Measurements from ENCODE around the gene CDH4.

The CDH4 gene

GRCh38 chr20:61514018-61514365, 261.9 kb downstream of the CDH4 start:
- Mint-ChIP-seq H3K27ac (no peak overlapping the region), H3K27me3 (no peaks in the 10 kb centered on the region), H3K9me3 (peaks cover 5 to 7% of the 10 kb centered on the region in 2 donors)

GRCh38 chr20:61514396-61514795, 262.3 kb downstream of the CDH4 start:
- Mint-ChIP-seq H3K4me3 (no peak overlapping the region), H3K9me3 (peaks cover 5 to 7% of the 10 kb centered on the region in 2 donors), H3K27me3 (no peaks in the 10 kb centered on the region)

More at GRCh38 chr20:61514018-61514365, 261.9 kb downstream of the CDH4 start:
- ATAC-seq (replicated peaks) (no peak), DNase-seq (no peak)
- no peaks in the 10 kb centered on the region for H3K36me3 Mint-ChIP-seq
- H3K4me3 Mint-ChIP-seq = no peak overlapping the region
- H3K4me1 Mint-ChIP-seq = no peaks in the 10 kb centered on the region

GRCh38 chr20:61514805-61515505, 262.9 kb downstream of the CDH4 start:
- H3K4me1 Mint-ChIP-seq = no peaks in the 10 kb centered on the region
- H3K27me3 Mint-ChIP-seq = no peaks in the 10 kb centered on the region
- DNase-seq (no peak), ATAC-seq (replicated peaks) (no peak)
- no peak overlapping the region for H3K27ac Mint-ChIP-seq
- H3K4me3 Mint-ChIP-seq = no peak overlapping the region
- peaks cover 5 to 7% of the 10 kb centered on the region in 2 donors for H3K9me3 Mint-ChIP-seq
- H3K36me3 Mint-ChIP-seq = no peaks in the 10 kb centered on the region

More at GRCh38 chr20:61514396-61514795, 262.3 kb downstream of the CDH4 start:
- DNase-seq = no peak
- Mint-ChIP-seq H3K36me3 (no peaks in the 10 kb centered on the region), H3K4me1 (no peaks in the 10 kb centered on the region), H3K27ac (no peak overlapping the region)
- no peak for ATAC-seq (replicated peaks)

GRCh38 chr20:61515922-61516321, 263.9 kb downstream of the CDH4 start:
- Mint-ChIP-seq H3K27ac (no peak overlapping the region), H3K9me3 (peaks cover 5 to 7% of the 10 kb centered on the region in 2 donors), H3K4me3 (no peak overlapping the region), H3K27me3 (no peaks in the 10 kb centered on the region), H3K36me3 (no peaks in the 10 kb centered on the region), H3K4me1 (no peaks in the 10 kb centered on the region)
- DNase-seq = no peak
- no peak for ATAC-seq (replicated peaks)

GRCh38 chr20:61516346-61517208, 264.5 kb downstream of the CDH4 start:
- Mint-ChIP-seq H3K4me1 (no peaks in the 10 kb centered on the region), H3K27me3 (no peaks in the 10 kb centered on the region), H3K27ac (no peak overlapping the region), H3K36me3 (no peaks in the 10 kb centered on the region), H3K9me3 (peaks cover 5 to 7% of the 10 kb centered on the region in 2 donors), H3K4me3 (no peak overlapping the region)
- DNase-seq = no peak
- no peak for ATAC-seq (replicated peaks)

- Mint-ChIP-seq H3K4me1 (no peaks in the 10 kb centered on the region), H3K4me3 (no peak overlapping the region), H3K27ac (no peak overlapping the region), H3K36me3 (no peaks in the 10 kb centered on the region), H3K9me3 (peaks cover 5 to 7% of the 10 kb centered on the region in 2 donors), H3K27me3 (no peaks in the 10 kb centered on the region)
- DNase-seq = no peak
- ATAC-seq (replicated peaks) = no peak
Observed at GRCh38 chr20:61517419-61517818, 265.4 kb downstream of the CDH4 start.

GRCh38 chr20:61518424-61518951, 266.4 kb downstream of the CDH4 start:
- H3K4me3 Mint-ChIP-seq = no peak overlapping the region
- H3K9me3 Mint-ChIP-seq = peaks cover 5 to 7% of the 10 kb centered on the region in 2 donors
- no peak for DNase-seq
- no peaks in the 10 kb centered on the region for H3K27me3 Mint-ChIP-seq
- ATAC-seq (replicated peaks) = no peak
- H3K27ac Mint-ChIP-seq = no peak overlapping the region
- no peaks in the 10 kb centered on the region for H3K4me1 Mint-ChIP-seq
- H3K36me3 Mint-ChIP-seq = no peaks in the 10 kb centered on the region

- no peak for ATAC-seq (replicated peaks)
- peaks cover 5 to 7% of the 10 kb centered on the region in 2 donors for H3K9me3 Mint-ChIP-seq
- H3K27me3 Mint-ChIP-seq = no peaks in the 10 kb centered on the region
- no peak for DNase-seq
- no peak overlapping the region for H3K27ac Mint-ChIP-seq
- no peak overlapping the region for H3K4me3 Mint-ChIP-seq
- H3K36me3 Mint-ChIP-seq = no peaks in the 10 kb centered on the region
- no peaks in the 10 kb centered on the region for H3K4me1 Mint-ChIP-seq
Observed at GRCh38 chr20:61519488-61519887, 267.4 kb downstream of the CDH4 start.

- H3K9me3 Mint-ChIP-seq = peaks cover 5 to 7% of the 10 kb centered on the region in 2 donors
- no peaks in the 10 kb centered on the region for H3K27me3 Mint-ChIP-seq
- no peak overlapping the region for H3K4me3 Mint-ChIP-seq
- H3K27ac Mint-ChIP-seq = no peak overlapping the region
- ATAC-seq (replicated peaks) = no peak
- H3K36me3 Mint-ChIP-seq = no peaks in the 10 kb centered on the region
- no peak for DNase-seq
- H3K4me1 Mint-ChIP-seq = no peaks in the 10 kb centered on the region
Observed at GRCh38 chr20:61520076-61520892, 268.2 kb downstream of the CDH4 start.

GRCh38 chr20:61520893-61521460, 268.9 kb downstream of the CDH4 start:
- H3K27me3 Mint-ChIP-seq = no peaks in the 10 kb centered on the region
- peaks cover 5 to 7% of the 10 kb centered on the region in 2 donors for H3K9me3 Mint-ChIP-seq
- no peaks in the 10 kb centered on the region for H3K36me3 Mint-ChIP-seq
- no peak overlapping the region for H3K27ac Mint-ChIP-seq
- H3K4me1 Mint-ChIP-seq = no peaks in the 10 kb centered on the region
- no peak for DNase-seq
- no peak overlapping the region for H3K4me3 Mint-ChIP-seq
- ATAC-seq (replicated peaks) = no peak

- H3K9me3 Mint-ChIP-seq = peaks cover 5 to 7% of the 10 kb centered on the region in 2 donors
- no peak for ATAC-seq (replicated peaks)
- no peak overlapping the region for H3K4me3 Mint-ChIP-seq
- no peaks in the 10 kb centered on the region for H3K4me1 Mint-ChIP-seq
- H3K27me3 Mint-ChIP-seq = peaks cover 0 to under 1% of the 10 kb centered on the region in 2 donors
- no peak for DNase-seq
- H3K36me3 Mint-ChIP-seq = no peaks in the 10 kb centered on the region
- H3K27ac Mint-ChIP-seq = no peak overlapping the region
Observed at GRCh38 chr20:61521687-61522420, 269.8 kb downstream of the CDH4 start.

- ATAC-seq (replicated peaks) (no peak), DNase-seq (no peak)
- no peaks in the 10 kb centered on the region for H3K36me3 Mint-ChIP-seq
- H3K9me3 Mint-ChIP-seq = peaks cover 7% of the 10 kb centered on the region in 2 donors
- H3K4me1 Mint-ChIP-seq = no peaks in the 10 kb centered on the region
- no peak overlapping the region for H3K4me3 Mint-ChIP-seq
- H3K27me3 Mint-ChIP-seq = peaks cover 0 to 4% of the 10 kb centered on the region in 2 donors
- no peak overlapping the region for H3K27ac Mint-ChIP-seq
Observed at GRCh38 chr20:61522498-61523090, 270.5 kb downstream of the CDH4 start.

GRCh38 chr20:61523145-61523544, 271.1 kb downstream of the CDH4 start:
- no peaks in the 10 kb centered on the region for H3K36me3 Mint-ChIP-seq
- H3K4me1 Mint-ChIP-seq = no peaks in the 10 kb centered on the region
- DNase-seq (no peak), ATAC-seq (replicated peaks) (no peak)
- peaks cover 7% of the 10 kb centered on the region in 2 donors for H3K9me3 Mint-ChIP-seq
- no peak overlapping the region for H3K4me3 Mint-ChIP-seq
- no peak overlapping the region for H3K27ac Mint-ChIP-seq
- peaks cover 0 to 4% of the 10 kb centered on the region in 2 donors for H3K27me3 Mint-ChIP-seq
